NT2/D1 (cell line): Measurements from ENCODE around the gene TBC1D2B.

Source experiments
- SUZ12 ChIP-seq: IDR thresholded peaks from 2 replicates; pipeline ENCODE4 v1.6.1; 2011; ENCODE audit not compliant: insufficient read length, insufficient read depth; ENCODE audit errors: extremely low read depth
- YY1 ChIP-seq: IDR thresholded peaks from 2 replicates; pipeline ENCODE4 v1.6.1; 2011; ENCODE audit not compliant: insufficient read length, insufficient read depth

- no peak for TF ChIP-seq YY1
- no peak for TF ChIP-seq SUZ12
Observed at GRCh38 chr15:77986891-77987764, 90.4 kb downstream of the TBC1D2B start.
